Measurements from ENCODE around the gene RBM44.

DNA sequence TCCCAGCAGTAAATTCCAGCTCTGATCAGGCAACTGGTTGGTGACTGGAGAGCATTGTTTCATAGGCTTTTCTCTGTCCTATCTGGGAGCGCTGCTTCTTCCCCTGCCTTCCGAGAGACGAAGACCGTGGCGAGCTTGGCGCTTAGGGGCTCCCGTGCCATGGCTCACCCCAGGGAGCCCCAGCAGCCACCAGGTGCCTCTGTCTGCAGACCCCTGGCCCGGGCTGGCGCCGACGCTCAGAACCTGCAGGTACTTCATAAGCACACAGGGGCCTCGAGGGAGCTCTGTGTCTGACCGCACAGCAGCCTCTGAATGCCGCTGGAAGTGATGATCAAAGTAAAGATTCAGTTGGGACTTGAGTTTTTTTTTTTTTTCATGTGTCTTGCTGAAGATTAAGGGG is 19.1 kb upstream of the RBM44 start:
- TF ChIP-seq, protein P1, sequence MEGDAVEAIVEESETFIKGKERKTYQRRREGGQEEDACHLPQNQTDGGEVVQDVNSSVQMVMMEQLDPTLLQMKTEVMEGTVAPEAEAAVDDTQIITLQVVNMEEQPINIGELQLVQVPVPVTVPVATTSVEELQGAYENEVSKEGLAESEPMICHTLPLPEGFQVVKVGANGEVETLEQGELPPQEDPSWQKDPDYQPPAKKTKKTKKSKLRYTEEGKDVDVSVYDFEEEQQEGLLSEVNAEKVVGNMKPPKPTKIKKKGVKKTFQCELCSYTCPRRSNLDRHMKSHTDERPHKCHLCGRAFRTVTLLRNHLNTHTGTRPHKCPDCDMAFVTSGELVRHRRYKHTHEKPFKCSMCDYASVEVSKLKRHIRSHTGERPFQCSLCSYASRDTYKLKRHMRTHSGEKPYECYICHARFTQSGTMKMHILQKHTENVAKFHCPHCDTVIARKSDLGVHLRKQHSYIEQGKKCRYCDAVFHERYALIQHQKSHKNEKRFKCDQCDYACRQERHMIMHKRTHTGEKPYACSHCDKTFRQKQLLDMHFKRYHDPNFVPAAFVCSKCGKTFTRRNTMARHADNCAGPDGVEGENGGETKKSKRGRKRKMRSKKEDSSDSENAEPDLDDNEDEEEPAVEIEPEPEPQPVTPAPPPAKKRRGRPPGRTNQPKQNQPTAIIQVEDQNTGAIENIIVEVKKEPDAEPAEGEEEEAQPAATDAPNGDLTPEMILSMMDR (IDR thresholded peaks at IDR 0.05): no peak
- no peak for TF ChIP-seq POLR2A (IDR thresholded peaks at IDR 0.05)
